Astrocyte (in vitro differentiated cells and primary cell): Measurements from ENCODE around the gene GRM5.

Experiments used
- EZH2 ChIP-seq: IDR thresholded peaks from 2 replicates; pipeline ENCODE4 v1.6.1; 2012; ENCODE audit warnings: mild to moderate bottlenecking, low read length, inconsistent platforms; ENCODE audit not compliant: insufficient read depth
- TF ChIP-seq, protein P1 (sequence below): IDR thresholded peaks from 2 replicates; pipeline ENCODE4 v1.5.1; 2011; ENCODE audit warnings: low read depth, mild to moderate bottlenecking, inconsistent platforms, low read length, moderate library complexity; ENCODE audit not compliant: insufficient read depth

DNA sequence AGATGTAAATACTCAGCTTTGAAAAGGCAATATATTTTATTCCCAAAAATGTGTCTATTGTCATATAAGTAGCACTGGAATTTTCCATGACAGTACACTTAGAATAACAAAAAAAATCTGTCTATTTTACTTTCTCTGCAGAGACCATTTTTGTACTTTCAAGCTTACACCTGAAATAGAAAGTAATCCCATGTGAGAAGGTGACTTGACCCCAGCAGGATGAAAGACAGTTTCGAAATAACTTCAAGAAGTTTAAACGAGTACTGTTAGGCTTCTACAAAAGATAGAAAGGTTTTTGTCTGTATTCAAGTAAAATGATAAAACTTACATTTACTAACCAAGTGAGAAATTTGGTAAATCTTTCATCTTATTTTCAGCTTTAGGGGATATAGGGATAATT is 468.4 kb downstream of the GRM5 start:
- TF ChIP-seq, protein P1, sequence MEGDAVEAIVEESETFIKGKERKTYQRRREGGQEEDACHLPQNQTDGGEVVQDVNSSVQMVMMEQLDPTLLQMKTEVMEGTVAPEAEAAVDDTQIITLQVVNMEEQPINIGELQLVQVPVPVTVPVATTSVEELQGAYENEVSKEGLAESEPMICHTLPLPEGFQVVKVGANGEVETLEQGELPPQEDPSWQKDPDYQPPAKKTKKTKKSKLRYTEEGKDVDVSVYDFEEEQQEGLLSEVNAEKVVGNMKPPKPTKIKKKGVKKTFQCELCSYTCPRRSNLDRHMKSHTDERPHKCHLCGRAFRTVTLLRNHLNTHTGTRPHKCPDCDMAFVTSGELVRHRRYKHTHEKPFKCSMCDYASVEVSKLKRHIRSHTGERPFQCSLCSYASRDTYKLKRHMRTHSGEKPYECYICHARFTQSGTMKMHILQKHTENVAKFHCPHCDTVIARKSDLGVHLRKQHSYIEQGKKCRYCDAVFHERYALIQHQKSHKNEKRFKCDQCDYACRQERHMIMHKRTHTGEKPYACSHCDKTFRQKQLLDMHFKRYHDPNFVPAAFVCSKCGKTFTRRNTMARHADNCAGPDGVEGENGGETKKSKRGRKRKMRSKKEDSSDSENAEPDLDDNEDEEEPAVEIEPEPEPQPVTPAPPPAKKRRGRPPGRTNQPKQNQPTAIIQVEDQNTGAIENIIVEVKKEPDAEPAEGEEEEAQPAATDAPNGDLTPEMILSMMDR = no peak
- no peak for TF ChIP-seq EZH2
